GM11168 (cell line): ENCODE measurements around the gene VAPB.

Source experiments
- in situ Hi-C: fragments of 300-500 bp; cut with MboI; formaldehyde crosslinking; loops from one replicate; pipeline ENCODE4 v1.12.0; 2022; ENCODE audit warnings: low sequenced_read_pairs; ENCODE audit not compliant: unreplicated experiment

The VAPB gene

DNA sequence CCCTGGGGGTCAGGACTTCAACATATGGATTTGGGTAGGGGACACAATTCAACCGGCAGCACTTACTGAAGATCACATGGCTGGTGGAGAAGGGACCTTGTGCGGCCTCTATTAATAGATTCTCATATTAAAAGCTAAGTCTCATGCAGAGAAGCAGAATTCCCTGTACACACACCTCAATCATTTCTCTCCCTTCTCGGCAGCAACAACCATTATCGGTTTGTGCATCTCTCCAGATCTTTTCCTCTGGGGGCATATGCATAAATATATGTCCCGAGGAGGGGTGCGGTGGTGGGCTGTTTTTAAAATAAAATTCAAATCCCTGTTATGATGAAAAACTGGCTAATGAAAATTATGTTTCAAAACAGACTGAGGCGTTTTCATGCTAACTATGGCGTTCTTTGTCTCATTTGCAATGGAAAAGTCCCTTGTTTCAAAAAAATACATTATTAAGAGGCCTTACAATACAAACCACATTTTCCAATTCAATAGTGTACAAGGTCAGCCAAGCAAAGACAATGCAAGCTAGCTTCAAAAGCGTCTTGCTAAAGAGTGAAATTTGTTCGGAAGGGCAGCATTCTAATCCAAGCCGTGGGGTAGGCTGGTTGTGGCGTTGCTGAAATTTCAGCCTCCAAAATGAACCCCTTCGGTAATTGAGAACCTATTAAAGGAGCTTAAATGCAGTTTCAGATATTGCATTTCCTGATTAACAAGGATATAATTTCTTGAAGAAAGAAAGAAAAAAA, 108.9 kb downstream of the VAPB start:
- in situ Hi-C loops: no loop called here

DNA sequence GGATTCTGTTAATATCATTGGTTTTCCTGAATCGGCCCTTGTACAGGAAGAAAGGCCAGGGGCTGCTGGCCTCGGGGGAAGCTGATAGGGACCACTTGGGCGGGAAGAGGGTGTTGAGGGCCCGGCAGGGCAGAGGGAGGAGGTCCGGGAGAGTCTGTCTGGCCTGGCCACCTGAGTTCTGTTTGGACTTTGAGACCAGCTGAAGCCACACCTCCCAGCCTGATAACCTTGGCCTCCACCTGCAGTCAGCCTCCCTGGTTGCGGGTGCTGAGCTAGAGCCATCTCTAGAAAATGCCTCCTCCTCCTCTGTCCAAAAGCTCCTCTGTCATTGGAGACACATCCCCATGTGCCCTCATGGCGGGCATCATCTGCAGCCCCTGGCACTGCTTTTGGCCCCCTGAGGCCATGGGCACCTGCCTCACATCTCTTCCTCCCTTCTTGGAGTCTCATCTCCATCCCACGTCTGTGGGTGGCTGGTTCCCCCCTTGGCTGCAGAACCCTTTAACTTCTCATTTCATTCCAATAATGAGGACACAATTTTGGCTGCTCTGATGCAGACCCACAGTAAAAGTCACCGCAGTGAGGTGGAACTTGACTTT, 109.5 kb downstream of the VAPB start:
- in situ Hi-C loops: no loop called here

DNA sequence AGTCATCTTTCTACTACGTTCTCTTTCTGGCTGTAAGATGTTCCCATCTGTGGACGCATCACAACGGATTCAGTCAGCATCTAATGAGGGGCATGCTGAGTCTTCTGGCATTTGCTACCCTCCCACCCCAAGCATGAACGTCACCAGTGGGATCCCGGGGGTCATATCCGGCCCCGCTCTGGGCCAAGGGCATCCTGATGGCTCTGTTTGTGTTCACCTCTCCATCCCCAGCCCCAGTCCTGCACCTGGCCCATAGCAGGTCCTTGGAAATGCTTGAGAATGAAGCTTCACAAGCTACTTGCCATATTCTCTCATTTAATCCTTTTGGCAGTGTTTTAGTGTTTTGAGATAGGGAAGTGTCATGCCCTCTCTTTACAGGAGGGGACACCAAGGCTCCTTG, 111.2 kb downstream of the VAPB start:
- in situ Hi-C loops: no loop called here
